ENCODE results near the gene CADPS. TPM values are rescaled to one million over a fixed set of nuclear protein-coding genes. Genes with fewer than 3 reads are reported as not detected.

The CADPS gene
- total RNA-seq, 4 donors from 2014 or later, result 1.0 to 8.1 (median 2.0) TPM

DNA sequence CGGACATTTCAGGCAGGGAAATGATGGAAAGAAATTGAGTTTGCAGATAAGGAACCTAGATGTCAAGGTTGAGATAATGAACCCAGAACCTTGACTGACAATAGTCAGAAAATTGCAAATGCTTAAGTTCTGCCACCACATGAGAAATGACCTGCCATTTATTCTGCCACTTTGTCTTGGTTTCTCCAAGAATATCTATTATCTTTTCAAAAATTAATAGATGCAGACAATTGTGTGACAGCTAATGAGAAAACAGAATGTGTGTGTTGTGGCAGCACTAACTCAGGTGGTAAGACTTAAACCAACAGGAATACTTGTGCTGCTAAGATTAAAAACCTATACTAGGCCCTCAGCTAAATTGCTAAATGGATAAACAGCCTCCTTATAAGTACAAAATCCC lies 52.3 kb downstream of the CADPS start:
- H3K36me3 ChIP-seq, result no peaks in the 10 kb centered on the region
- DNase-seq (ENCODE audit: extremely low spot score), result no peak
- H3K27ac ChIP-seq (replicated peaks in 1 of 4), result no peak overlapping the region
- H3K27me3 ChIP-seq, result no peaks in the 10 kb centered on the region
- no peaks in the 10 kb centered on the region for H3K4me1 ChIP-seq
- H3K4me3 ChIP-seq, result no peak overlapping the region
- 95% methylated on average over 1 of the region's 1 CpG for WGBS
- intact Hi-C loops (cut with DNase I), result no loop called here
- TF ChIP-seq, protein P1, sequence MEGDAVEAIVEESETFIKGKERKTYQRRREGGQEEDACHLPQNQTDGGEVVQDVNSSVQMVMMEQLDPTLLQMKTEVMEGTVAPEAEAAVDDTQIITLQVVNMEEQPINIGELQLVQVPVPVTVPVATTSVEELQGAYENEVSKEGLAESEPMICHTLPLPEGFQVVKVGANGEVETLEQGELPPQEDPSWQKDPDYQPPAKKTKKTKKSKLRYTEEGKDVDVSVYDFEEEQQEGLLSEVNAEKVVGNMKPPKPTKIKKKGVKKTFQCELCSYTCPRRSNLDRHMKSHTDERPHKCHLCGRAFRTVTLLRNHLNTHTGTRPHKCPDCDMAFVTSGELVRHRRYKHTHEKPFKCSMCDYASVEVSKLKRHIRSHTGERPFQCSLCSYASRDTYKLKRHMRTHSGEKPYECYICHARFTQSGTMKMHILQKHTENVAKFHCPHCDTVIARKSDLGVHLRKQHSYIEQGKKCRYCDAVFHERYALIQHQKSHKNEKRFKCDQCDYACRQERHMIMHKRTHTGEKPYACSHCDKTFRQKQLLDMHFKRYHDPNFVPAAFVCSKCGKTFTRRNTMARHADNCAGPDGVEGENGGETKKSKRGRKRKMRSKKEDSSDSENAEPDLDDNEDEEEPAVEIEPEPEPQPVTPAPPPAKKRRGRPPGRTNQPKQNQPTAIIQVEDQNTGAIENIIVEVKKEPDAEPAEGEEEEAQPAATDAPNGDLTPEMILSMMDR (IDR thresholded peaks at IDR 0.05), result no peak
- no peak for TF ChIP-seq POLR2AphosphoS5 (IDR thresholded peaks at IDR 0.05)
- no peak for TF ChIP-seq EP300 (IDR thresholded peaks at IDR 0.05)
- no peak for TF ChIP-seq POLR2A (IDR thresholded peaks at IDR 0.05; ENCODE audit: low read depth)
- H3K9me3 ChIP-seq, result no peaks in the 10 kb centered on the region

DNA sequence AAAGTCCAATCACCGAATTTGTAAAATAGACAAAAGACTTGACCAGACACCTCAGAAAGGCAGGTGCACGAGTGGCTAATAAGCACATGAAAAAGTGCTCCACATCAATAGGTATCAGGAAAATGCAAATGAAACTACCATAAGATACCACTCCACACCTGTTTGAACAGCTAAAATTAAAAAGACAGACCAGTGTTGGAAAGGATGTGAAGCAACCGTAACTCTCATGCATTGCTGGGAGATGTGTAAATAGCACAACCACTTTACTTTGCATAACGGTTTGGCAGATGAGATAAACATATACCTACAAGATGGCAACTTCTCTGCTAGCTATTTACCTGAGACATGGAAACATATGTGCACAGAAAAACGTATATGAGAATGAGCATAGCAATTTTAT lies 56.9 kb downstream of the CADPS start:
- no peak for DNase-seq (ENCODE audit: extremely low spot score)
- no peak for TF ChIP-seq EP300 (IDR thresholded peaks at IDR 0.05)
- TF ChIP-seq, protein P1 (IDR thresholded peaks at IDR 0.05), result no peak
- TF ChIP-seq POLR2AphosphoS5 (IDR thresholded peaks at IDR 0.05), result no peak
- TF ChIP-seq POLR2A (IDR thresholded peaks at IDR 0.05; ENCODE audit: low read depth), result no peak
- intact Hi-C loops (cut with DNase I), result no loop called here
- 81% methylated on average over 5 of the region's 5 CpGs for WGBS
- Histone ChIP-seq H3K27ac (replicated peaks in 1 of 4) (no peak overlapping the region), H3K36me3 (no peaks in the 10 kb centered on the region), H3K9me3 (no peaks in the 10 kb centered on the region), H3K4me1 (peaks cover 0 to 4% (median 0%) of the 10 kb centered on the region in 4 donors), H3K27me3 (no peaks in the 10 kb centered on the region), H3K4me3 (no peak overlapping the region)

DNA sequence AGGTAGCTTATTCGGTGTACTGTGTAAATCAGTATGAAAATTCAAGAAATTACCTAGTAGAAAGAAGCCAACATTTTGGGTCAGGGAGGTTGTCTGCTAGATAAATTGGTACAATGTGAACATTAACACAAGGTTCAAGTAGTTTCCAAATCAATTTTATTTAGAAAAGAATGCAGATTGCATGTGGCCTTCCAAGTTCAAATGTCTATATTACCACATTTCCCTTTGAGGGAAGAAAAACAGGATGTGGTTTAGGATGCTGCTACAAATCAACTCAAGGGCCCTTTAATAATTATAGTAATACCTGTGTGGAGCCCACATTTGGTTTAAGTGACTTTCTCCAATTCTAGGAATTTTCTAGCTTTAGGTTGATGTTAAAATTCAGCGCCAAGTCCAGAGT lies 57.5 kb downstream of the CADPS start:
- Histone ChIP-seq H3K36me3 (no peaks in the 10 kb centered on the region), H3K27ac (replicated peaks in 1 of 4) (no peak overlapping the region), H3K4me1 (peaks cover 0 to 4% (median 0%) of the 10 kb centered on the region in 4 donors), H3K9me3 (no peaks in the 10 kb centered on the region), H3K4me3 (no peak overlapping the region), H3K27me3 (no peaks in the 10 kb centered on the region)
- WGBS, result 80% methylated on average over 2 of the region's 2 CpGs
- no peak for DNase-seq (ENCODE audit: extremely low spot score)
- intact Hi-C loops (cut with DNase I), result no loop called here
- TF ChIP-seq POLR2AphosphoS5 (IDR thresholded peaks at IDR 0.05), result no peak
- TF ChIP-seq, protein P1 (IDR thresholded peaks at IDR 0.05), result no peak
- TF ChIP-seq POLR2A (IDR thresholded peaks at IDR 0.05; ENCODE audit: low read depth), result no peak
- no peak for TF ChIP-seq EP300 (IDR thresholded peaks at IDR 0.05)

DNA sequence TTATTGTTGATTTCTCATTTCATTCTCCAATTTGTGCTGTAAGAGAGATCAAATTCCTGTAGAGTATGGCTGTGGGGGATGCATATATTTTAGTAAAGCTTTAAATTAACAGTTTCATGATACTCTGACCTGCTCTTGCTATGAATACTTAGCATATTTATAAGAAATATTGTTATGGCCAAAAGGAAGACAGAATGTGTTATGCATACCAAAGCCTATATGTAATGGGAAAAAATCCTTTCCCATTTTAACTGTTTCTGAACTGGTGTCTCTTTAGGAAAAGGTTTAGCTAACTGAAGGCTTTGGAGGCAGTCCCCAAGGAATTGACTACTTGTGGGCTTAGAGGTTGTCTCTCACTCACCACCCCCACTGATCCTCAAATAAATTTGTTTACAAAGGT lies 59.2 kb downstream of the CADPS start:
- no peaks in the 10 kb centered on the region for H3K36me3 ChIP-seq
- peaks cover 0 to 4% (median 0%) of the 10 kb centered on the region in 4 donors for H3K4me1 ChIP-seq
- no peak for DNase-seq (ENCODE audit: extremely low spot score)
- no peak overlapping the region for H3K4me3 ChIP-seq
- no peaks in the 10 kb centered on the region for H3K9me3 ChIP-seq
- H3K27ac ChIP-seq (replicated peaks in 1 of 4), result no peak overlapping the region
- no peaks in the 10 kb centered on the region for H3K27me3 ChIP-seq
- intact Hi-C loops (cut with DNase I), result no loop called here
- TF ChIP-seq EP300 (IDR thresholded peaks at IDR 0.05), result no peak
- TF ChIP-seq, protein P1 (IDR thresholded peaks at IDR 0.05), result no peak
- TF ChIP-seq POLR2A (IDR thresholded peaks at IDR 0.05; ENCODE audit: low read depth), result no peak
- TF ChIP-seq POLR2AphosphoS5 (IDR thresholded peaks at IDR 0.05), result no peak

DNA sequence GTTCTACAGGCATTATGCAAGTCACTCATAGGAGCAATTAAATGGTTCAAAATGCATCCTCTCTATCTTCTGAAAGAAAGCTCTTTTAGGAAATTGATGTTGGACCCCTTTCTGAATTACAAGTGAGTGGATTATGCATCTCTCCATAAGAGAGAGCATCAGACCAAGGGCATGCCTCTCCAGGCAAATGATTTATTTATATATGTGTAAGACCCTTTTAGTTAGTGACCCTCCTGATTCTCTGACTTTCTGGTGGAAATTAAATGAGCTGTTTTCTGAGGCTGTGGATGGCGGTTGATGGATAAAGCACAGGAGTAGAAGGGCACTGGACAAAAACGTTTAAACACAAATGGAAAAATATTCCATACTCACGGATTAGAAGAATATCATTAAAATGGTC lies 62.6 kb downstream of the CADPS start:
- intact Hi-C loops (cut with DNase I), result no loop called here
- no peak overlapping the region for H3K4me3 ChIP-seq
- DNase-seq (ENCODE audit: extremely low spot score), result no peak
- no peaks in the 10 kb centered on the region for H3K9me3 ChIP-seq
- WGBS, result 79% methylated on average over 3 of the region's 3 CpGs
- H3K4me1 ChIP-seq, result peaks cover 0 to 4% (median 0%) of the 10 kb centered on the region in 4 donors
- no peaks in the 10 kb centered on the region for H3K27me3 ChIP-seq
- H3K36me3 ChIP-seq, result no peaks in the 10 kb centered on the region
- TF ChIP-seq POLR2AphosphoS5 (IDR thresholded peaks at IDR 0.05), result no peak
- TF ChIP-seq EP300 (IDR thresholded peaks at IDR 0.05), result no peak
- TF ChIP-seq, protein P1 (IDR thresholded peaks at IDR 0.05), result no peak
- TF ChIP-seq POLR2A (IDR thresholded peaks at IDR 0.05; ENCODE audit: low read depth), result no peak
- no peak overlapping the region for H3K27ac ChIP-seq (replicated peaks in 1 of 4)
